UCSD-AML1 (cell line): Measurements from ENCODE around the gene STAT5A.
A peak's percentile ranks its signal among the peaks of the same experiment; 100 is the strongest.
"Not testable (repeated sequence)": the region's sequence is repeated elsewhere in the genome, so short reads cannot be mapped to it uniquely, and the experiment has no call there.

Experiments
- DNase-seq: peaks from one replicate; lab custom pipeline; 2025; ENCODE audit not compliant: unreplicated experiment; lab: John Stamatoyannopoulos, UW

Gene STAT5A

DNA sequence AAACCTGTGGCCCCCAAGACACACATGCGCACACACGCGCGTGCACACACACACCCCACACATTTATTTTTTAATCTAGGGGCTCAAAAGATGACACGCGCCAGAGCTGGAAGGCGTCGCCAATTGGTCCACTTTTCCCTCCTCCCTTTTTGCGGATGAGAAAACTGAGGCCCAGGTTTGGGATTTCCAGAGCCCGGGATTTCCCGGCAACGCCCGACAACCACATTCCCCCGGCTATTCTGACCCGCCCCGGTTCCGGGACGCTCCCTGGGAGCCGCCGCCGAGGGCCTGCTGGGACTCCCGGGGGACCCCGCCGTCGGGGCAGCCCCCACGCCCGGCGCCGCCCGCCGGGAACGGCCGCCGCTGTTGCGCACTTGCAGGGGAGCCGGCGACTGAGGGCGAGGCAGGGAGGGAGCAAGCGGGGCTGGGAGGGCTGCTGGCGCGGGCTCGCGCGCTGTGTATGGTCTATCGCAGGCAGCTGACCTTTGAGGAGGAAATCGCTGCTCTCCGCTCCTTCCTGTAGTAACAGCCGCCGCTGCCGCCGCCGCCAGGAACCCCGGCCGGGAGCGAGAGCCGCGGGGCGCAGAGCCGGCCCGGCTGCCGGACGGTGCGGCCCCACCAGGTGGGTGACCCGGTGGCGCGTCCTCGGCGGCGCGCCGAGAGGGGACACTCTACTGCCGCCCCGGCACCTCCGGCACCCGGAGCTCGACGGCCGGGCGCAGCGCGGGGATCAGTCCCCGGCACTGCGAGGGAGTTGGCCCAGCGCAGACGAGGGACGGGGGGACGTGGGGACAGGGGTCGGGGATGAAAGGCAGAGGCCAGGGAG lies at the start of gene STAT5A:
Gene STAT5A, plus strand, starts transcription at position 522 of the 826 bp plus-strand sequence. CDS start 914 bp downstream, outside the sequence.
- DNase-seq, result peak; percentile 83

DNA sequence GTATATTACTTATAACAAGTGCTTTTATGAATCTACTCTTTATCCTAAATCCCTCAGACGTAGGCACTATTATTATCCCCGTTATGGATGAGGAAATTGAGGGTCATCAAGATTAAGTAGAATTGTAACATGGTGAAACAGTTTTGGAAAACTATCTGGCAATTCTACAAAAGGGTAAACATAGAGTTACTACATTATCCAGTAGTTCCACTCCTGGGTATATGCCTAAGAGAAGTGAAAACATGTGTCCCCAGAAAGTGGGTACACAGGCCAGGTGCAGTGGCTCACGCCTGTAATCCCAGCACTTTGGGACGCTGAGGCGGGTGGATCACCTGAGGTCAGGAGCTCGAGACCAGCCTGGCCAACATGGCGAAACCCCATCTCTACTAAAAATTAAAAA lies 48.7 kb upstream of the STAT5A start:
- DNase-seq, result not testable (repeated sequence)

DNA sequence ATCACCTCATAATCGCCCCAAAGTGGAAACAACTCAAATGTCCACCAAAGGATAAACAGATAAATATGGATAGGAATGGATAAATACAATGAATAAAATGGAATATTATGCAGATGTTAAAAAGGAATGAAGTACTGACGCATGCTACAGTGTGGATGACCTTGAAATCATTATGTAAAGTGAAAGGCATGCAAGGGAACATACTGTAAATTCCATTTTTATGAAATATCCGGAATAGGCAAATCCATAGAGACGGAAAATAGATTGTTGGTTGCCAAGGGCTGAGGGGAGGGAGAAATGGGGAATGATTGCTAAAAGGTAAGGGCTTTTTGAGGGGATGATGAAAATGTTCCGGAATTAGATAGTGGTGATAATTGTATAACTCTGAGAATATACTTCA lies 48.1 kb upstream of the STAT5A start:
- DNase-seq, result no peak

DNA sequence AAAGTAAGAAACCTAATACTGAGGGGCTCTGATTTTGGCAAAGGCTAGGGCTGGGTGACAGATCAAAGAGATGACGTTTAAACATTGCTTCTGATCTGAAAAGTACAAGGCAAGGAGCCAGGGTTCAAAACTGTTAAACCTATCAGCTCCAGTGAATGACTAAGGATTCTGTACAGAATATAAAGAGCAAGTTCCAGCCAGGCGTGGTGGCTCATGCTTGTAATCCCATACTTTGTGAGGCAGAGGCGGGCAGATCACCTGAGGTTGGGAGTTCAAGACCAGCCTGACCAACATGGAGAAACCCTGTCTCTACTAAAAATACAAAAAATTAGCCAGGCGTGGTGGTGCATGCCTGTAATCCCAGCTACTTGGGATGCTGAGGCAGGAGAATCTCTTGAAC lies 47.4 kb upstream of the STAT5A start:
- DNase-seq, result not testable (repeated sequence)

DNA sequence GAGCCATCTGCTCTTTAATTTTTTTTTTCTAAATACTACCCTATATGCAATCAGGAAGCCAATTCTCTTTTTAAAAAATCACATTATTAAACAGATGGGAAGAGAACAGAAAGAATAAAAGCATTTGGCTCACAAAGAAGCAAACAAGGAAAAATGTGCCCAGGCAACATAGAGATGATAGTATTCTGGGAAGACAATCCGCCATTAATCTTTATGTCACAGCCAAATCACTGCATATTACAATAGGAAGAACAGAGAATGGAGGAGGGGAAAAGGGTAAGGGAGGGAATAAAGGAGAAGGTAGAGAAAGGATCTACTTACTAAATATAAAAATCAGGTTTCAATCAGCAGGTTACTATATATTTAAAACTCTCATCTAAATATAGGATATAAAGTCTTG lies 46.4 kb upstream of the STAT5A start:
- DNase-seq, result no peak

DNA sequence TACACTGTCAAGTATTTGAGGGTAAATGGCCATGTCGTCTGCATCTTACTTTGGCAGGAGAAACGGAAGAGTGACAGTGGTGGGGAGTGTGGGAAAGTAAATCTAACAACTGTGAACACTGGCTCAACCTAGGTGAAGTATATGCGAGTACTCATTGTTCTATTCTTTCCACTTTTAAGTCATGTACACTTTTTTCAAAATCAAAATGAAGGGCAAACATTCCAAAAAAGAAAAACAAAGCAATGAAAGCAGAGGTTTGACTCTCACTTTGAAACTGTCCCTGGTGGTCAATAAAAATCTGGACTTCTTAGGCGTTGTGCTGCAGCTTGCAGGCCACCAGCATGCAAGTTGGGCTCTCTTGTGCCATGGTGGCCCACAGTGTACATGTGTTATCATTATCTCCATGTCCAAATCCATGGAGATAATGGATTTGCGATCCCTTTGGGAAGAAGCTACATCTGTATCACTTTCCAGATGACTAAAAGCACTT lies 44.8 kb upstream of the STAT5A start:
- DNase-seq, result no peak

DNA sequence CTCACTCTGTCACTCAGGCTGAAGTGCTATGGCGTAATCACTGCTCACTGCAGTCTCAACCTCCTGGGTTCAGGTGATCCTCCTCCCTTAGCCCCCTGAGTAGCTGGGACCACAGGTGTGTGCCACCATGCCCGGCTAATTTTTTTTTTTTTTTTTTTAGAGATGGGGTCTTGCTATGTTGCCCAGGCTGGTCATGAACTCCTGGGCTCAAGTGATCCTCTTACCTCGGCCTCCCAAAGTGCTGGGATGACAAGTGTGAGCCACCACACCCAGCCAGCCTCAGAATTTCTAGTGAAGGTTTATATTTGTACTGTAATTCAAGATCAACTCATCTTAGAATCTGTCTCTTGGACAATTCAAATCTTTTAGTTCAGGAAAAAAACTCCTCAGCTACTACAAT lies 44.2 kb upstream of the STAT5A start:
- not testable (repeated sequence) for DNase-seq

DNA sequence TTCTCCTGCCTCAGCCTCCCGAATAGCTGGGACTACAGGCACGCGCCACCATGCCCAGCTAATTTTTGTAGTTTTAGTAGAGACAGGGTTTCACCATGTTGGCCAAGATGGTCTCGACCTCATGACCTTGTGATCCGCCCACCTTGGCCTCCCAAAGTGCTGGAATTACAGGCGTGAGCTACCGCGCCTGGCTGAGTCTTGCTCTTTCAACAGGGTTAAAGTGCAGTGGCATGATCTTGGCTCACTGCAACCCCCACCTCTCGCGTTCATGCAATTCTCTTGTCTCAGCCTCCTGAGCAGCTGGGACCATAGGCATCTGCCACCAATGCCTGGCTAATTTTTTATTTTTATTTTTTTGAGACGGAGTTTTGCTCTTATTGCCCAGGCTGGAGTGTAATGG lies 43.1 kb upstream of the STAT5A start:
- DNase-seq, result not testable (repeated sequence)

DNA sequence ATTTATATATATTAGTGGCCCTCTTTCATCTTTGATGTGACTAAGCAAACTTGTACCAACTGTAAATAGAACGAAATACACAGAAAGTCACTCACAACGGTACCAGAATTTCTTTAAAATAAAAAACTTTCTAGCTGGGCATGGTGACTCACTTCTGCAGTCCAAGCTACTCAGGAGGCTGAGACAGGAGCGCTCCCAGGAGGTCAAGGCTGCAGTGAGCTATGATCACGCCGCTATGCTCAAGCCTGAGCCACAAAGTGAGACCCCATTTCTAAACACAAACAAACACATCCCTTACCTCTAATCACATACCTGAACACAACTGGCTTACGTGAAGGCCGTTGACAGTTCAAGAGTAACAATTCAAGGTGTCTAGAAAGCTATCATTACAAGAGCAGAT lies 41.8 kb upstream of the STAT5A start:
- DNase-seq, result no peak

DNA sequence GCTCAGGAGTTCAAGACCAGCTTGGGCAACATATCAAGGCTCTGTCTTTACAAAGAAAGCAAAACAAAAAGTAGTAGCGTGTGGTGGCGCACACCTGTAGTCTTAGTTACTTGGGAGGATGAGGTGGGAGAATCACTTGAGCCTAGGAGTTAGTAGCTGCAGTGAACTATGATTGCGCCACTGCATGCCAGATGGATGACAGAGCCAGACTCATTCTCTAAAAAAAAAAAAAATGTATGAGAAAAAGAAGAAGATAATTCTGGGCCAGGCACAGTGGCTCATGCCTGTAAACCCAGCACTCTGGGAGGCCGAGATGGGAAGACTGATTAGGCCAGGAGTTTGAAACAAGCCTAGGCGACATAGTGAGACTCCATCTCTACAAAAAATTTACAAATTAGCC lies 40.6 kb upstream of the STAT5A start:
- no peak for DNase-seq

DNA sequence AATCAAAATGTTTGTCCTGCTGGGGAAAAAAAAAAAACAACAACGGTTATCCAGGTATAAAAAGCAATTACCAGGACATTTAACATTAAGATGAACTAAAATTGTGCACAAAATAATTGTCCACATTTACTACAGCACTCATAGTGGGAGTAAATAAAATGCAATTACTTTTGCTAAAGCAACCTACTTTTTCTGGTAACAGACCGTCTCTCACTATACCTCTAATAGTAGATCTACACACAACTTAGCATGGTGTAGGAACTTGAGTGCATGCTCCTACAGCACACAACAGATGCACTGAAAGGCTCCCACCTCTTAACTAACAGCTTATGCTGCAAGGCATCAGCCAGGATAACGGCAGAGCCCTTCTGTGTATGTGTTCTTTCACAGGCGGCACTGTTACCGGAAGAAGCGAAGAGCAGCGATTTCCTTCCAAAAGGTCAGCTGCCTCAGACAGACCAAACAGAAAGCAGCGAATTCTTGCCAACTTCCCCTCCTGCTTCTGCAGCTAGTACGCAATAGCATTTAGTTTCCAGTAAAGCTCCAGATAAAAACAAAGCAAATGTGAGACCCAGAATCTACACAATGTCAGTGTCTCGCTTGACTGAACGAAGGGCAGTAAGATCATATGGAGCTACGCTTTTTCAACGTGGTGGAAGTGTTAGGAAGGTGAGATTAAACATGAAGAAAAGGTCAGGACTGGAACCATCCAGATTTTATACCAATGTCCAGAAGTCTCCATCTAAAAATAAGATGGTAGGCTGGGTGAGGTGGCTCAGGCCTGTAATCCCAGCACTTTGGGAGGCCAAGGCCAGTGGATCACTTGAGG lies 39.7 kb upstream of the STAT5A start:
- peak; percentile 73 for DNase-seq

DNA sequence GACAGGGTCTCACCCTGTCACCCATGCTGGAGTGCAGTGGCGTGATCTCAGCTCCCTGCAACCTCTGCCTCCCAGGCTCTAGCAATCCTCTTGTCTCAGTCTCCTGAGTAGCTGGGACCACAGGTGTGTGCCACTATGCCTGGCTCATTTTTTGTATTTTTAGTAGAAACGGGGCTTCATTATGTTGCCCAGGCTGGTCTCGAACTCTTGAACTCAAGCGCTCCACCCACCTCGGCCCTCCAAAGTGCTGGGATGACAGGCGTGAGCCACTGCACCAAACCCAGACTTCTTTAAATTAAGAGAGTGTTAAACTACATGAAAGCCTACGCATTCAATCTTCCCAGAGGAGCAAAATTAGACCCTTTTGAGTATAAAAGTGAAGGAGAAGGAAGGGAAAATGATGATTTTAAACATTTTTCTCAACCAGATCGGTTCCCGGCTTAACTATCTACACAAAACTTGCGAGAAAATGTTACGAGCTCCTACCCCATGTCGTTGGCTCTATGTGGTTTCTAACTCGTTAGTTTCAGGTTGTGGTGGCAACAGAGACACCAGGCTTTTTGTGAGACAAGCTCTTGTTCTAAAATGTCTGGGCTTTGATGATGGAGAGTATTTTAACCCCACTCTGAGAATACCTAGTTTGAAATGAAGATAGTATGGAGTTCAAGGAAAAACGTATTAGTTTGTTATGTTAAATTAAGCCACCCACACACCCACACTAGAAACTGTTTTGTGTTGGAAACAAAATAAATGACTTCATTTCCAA lies 38.4 kb upstream of the STAT5A start:
- DNase-seq, result no peak

DNA sequence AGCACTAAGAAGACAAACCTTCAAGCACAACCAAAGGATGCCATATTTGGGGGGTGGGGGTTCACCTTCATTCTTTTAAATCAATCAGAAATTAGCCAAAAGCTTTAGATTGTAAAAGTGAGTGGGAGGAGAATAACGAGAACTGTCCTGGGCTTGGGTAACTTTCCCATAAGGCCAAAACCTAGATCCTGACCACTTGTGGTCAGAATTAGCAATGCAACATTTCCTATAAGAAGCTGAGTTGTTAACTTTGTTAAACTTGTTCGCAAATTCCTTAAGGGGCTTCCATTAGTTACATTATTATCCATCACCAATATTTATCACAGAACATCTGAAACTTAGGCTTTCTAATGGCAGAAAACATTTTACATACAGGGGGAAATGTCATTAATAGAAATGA lies 37.2 kb upstream of the STAT5A start:
- no peak for DNase-seq

DNA sequence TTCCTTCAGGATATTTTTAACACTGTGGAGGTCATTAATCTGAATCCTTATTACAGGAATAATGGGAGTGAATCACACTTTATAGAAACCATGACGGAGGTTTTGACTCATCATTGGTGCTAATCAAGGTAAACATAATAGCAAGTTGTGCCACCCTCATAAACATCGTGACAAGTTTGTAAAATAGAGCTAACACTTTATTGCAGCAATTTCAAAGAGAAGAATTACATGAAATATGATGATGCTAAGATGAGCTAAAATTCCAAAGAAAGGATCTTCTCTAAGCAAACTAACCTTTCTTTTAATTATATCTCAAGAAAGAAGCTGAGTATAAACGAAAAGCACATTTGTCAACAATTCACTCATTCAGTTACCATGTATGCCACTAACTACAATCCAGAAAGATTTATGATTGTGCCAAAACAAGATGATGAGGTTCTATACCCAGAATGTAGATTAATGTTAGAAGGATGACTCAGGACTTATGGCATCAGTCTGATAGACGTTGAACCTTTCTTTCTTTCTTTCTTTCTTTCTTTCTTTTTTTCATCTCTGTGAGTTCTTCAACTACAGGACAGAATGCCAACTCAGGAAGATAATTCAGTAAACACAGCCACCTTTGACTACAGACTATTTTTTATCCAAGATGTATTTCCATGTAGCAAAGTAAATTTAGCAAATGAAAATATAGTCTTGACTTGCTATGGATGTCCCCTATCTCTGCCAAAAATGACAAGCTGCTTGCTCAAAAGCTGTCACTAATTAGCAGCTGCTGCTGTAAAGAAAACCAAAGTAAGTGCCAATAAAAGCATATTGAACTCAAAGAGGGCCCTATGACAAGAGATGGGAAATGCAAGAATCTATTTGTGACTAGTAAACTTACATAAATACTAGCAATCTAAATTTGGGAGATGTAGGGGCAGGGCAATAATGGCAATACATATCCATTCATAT lies 35.4 kb upstream of the STAT5A start:
- DNase-seq, result no peak

DNA sequence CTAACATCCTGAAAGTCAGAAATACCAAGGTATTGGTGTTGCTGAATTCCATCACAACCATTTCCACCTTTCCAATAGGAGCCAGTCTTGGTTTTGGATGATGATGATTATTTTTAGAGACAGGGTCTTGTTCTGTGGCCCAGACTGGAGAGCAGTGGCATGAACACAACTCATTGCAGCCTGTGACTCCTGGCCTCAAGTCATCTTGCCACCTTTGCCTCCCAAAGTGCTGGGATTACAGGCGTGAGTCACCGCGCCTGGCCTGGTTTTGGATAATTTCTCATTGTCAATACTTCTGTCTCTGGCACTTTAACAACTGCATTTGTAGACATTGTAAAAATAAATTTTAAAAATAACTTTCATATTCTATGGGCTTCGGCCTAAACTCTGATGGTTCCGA lies 34.7 kb upstream of the STAT5A start:
- DNase-seq, result no peak

DNA sequence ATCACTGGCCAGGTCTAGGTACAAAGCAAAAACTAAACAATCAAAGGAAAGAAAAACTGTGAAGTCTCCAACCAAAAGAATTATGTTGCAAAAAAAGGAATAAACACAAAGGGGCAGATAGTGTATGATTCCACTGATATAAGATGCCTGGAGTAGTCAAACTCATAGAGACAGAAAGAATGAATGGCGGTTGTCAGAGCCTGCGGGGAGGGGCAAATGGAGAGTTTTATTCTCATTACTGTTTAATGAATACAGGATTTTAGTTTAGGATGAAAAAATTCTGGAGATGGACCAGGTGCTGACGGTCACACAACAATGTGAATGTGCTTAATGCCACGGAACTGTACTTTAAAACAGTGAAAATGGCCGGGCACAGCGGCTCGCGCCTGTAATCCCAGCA lies 32.9 kb upstream of the STAT5A start:
- no peak for DNase-seq

DNA sequence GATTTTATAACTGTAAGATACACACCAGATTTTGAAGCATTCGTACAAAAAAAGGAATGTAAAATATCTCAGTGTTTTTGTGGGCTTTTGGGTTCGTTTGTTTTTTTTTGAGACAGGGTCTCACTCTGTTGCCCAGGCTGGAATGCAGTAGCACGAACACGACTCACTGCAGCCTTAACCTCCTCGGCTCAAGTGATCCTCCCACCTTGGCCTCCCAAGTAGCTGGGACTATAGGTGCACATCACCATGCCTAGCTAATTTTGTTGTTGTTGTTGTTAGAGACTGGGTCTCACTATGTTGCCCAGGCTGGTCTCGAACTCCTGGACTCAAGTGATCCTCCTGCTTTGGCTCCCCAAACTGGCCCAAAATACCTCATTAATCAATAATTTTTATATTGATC lies 28.0 kb upstream of the STAT5A start:
- DNase-seq, result no peak

DNA sequence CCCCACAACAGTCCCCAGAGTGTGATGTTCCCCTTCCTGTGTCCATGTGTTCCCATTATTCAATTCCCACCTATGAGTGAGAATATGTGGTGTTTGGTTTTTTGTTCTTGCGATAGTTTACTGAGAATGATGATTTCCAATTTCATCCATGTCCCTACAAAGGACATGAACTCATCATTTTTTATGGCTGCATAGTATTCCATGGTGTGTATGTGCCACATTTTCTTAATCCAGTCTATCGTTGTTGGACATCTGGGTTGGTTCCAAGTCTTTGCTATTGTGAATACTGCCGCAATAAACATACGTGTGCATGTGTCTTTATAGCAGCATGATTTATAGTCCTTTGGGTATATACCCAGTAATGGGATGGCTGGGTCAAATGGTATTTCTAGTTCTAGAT lies 23.9 kb upstream of the STAT5A start:
- not testable (repeated sequence) for DNase-seq

DNA sequence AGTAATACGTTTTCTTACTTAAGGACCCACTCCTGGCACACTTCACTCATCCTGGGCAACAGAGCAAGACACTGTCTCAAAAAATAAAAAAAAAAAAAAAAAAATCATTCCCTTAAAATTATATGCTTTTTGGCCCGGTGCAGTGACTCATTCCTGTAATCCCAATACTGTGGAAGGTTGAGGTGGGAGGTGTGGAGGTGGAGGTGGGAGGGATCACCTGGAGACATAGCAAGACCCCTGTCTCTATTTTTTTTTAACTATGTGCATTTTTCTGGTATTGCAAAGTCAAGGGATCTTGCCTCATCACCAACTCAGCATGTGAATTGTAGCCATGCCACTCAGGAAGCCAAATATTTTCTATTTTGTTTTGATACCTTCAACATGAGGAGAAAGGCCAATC lies 21.8 kb upstream of the STAT5A start:
- DNase-seq, result no peak
